DMS153 (cell line): ENCODE measurements around the gene MTFP1.
"Not testable (repeated sequence)": the region's sequence is repeated elsewhere in the genome, so short reads cannot be mapped to it uniquely, and the experiment has no call there.

Experiments used
- DNase-seq: peaks from one replicate; lab custom pipeline; 2025; lab: John Stamatoyannopoulos, UW

MTFP1 gene

GRCh38 chr22:30425616-30426387, at the start of gene MTFP1:
Gene MTFP1, plus strand, starts transcription at chr22:30425768. Its CDS starts 112 bp downstream, at chr22:30425880.
- peak; percentile 40 for DNase-seq

DNA sequence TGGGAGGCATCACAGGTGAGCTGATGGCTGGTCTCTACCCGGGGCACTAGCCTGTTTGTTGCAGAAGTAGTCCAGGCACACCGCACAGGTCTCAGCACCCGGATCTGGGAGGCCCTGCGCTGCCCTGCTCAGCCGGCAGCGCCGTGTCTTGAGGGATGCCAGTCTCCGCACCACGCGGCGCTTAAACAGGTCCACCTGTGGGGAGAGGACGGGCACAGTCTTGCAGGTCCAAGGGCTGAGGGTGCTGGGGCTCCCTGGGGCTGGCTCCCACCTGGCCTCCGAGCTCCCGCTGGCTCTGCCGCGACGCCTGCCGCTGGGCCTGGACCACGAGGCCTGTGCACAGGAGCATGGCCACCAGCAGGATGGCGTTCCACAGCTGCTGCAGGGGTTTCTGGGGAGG, 45.6 kb upstream of the MTFP1 start:
- no peak for DNase-seq

DNA sequence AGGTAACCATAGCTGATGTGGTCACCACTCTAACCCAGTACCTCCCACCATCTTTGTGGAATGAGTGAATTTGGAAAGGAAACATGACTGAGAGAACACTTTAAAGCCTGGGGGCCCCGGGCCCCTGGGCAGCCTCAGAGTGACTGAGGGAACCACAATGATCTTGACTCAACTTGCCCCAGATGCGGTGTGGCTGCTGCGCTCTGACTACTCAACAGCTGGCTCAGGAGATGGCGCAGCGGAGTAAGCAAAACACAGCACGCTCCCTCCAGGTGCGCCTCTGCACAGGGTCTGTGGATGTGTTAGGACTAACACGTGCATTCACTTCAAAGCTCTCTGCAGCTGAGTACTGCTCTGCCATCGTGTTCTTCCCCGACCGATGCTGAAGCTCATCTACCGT, 44.3 kb upstream of the MTFP1 start:
- no peak for DNase-seq

- DNase-seq, result no peak
These were observed 43.2 kb upstream of the MTFP1 start for GRCh38 chr22:30382340-30382739.

- DNase-seq, result no peak
These were observed 42.5 kb upstream of the MTFP1 start for GRCh38 chr22:30383061-30383460.

DNA sequence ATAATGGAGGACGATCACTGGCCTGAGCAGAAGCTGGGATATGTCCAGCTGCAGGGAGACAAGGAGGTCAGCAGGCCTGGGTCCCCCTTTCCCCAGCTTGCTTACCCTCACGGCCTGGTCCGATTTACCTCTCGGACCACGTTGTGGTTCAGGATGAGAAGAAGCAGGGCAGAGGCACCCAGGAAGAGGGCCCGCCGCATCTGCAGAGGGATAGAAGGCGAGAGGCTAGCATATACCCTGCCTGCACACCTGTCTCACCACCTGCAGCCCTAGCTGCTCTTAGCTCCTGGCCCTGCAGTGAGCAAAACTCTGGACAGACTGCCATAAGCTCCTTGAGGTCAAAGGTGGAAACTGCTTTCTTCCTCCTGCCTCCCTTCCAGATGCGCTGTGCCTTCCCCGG, 39.6 kb upstream of the MTFP1 start:
- no peak for DNase-seq

DNA sequence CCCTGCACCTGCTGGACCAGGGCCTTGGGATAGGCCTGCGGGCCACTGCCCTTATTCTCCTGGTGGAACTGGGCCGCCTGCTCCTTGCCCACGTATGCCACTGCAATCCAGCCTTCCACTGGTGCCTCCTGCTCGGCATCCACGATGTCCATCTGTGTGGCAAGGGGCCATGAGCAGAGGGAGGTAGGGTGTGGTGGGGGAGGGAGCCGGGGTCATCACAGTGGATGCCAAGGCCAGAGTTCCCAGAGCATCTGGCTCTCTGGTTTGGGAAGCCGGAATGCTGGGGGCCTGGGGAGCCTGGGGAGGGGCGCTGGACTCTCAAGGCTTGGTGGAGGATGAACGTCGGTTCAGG, 39.0 kb upstream of the MTFP1 start:
- DNase-seq, result no peak

DNA sequence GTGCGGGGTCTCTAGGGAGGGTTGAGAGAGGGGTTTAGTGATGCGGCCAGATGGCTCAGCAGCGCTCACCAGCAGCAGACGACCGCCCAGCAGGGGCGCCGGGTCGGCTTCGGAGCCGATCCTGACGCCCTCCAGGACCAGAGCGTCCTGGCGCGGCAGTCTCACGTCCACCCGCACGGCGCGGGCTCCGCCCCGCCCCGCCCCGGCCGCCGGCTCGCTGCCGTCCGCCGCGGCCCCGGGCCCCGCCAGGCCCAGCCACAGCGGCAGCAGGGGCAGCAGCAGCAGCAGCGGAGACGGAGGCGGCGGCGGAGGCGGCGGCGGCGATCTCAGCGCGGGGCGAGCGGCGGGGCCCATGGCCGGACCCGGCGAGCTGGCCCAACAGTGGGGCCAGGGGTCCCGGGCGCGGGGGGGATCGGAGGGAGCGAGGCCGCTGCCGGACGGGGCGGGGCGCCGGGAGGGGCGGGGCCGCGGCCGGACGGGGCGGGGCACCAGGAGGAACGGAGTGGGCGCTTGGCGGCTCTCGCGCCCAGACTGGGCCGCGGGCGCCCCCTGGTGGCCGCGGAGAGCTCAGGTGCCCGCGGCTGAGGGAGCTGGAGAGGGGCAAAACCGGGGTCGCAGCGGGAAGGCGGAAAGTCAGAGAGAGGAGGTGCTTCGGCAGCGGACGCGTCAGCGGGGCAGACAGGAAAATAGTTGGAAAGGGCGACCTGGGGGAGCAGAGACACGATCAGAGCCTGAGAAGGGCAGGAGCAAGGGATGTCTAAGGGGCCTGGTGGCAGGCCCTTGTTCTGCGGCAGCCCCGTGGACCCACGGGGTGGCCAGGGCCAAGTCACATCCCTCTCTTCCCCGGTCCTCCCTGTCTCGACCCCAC, 38.4 kb upstream of the MTFP1 start, which contains the start of gene RNF215:
Gene RNF215, minus strand, starts transcription at position 452 of the 868 bp plus-strand sequence. Its CDS starts 98 bp downstream, at position 354.
- DNase-seq, result peak; percentile 52

GRCh38 chr22:30390974-30391691, 34.4 kb upstream of the MTFP1 start:
- DNase-seq, result peak; percentile 16

DNA sequence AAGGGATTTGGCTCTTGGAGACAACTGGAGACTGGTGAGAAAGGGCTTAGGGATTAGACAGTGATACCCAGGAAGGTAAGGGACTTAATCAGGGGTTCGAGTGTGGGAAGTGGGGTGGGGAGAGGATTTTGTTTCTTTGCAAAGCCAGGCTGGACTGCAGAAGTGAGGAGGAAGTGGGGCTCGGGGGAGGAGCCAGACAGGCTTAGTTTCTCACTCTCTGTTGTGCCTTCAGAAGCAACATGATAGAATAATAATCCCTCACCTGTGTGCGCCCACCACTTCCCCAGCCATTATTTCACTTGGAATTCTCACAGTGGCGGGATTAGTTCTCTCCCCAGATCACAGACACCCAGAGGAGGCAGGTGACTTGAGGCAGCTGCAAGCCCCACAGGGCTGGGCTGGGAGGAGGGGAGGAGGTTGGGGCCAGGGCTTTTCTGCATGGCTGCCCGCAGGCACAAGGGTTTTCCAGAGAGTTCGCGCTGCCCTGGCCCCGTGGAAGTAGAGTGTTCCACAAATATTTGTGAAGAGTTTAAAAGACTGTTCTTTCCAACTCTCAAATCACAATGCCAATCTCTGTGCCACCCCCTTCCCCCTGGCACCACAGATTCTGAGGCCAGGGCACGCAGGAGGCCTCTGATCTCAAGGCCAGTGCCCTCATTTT, 32.8 kb upstream of the MTFP1 start:
- no peak for DNase-seq

GRCh38 chr22:30393322-30393680, 32.3 kb upstream of the MTFP1 start:
- DNase-seq, result no peak

DNA sequence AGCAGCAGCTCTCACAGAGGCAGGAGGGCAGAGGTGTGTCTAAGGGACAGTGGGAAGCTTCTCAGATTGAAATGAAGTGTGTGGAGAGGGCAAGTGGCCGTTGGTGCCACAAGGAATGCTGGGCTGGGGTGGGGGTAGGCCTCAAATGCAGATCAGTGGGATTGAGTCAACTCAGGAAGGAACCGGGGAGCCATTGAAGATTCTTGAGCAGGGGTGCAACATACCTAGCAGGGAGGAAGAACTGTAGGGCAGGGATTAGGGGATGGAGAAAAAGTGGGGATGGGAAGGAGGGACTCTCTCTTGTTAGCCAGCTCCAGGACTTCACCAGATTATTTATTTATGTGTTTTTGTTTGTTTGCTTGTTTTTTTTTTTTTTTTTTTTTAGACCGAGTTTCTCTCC, 31.7 kb upstream of the MTFP1 start:
- no peak for DNase-seq

- peak; percentile 17 for DNase-seq
These were observed 28.5 kb upstream of the MTFP1 start, which contains the start of gene SEC14L2 for GRCh38 chr22:30396871-30397655. Gene SEC14L2, plus strand, starts transcription at chr22:30397018. Its CDS starts 99 bp downstream, at chr22:30397117.

DNA sequence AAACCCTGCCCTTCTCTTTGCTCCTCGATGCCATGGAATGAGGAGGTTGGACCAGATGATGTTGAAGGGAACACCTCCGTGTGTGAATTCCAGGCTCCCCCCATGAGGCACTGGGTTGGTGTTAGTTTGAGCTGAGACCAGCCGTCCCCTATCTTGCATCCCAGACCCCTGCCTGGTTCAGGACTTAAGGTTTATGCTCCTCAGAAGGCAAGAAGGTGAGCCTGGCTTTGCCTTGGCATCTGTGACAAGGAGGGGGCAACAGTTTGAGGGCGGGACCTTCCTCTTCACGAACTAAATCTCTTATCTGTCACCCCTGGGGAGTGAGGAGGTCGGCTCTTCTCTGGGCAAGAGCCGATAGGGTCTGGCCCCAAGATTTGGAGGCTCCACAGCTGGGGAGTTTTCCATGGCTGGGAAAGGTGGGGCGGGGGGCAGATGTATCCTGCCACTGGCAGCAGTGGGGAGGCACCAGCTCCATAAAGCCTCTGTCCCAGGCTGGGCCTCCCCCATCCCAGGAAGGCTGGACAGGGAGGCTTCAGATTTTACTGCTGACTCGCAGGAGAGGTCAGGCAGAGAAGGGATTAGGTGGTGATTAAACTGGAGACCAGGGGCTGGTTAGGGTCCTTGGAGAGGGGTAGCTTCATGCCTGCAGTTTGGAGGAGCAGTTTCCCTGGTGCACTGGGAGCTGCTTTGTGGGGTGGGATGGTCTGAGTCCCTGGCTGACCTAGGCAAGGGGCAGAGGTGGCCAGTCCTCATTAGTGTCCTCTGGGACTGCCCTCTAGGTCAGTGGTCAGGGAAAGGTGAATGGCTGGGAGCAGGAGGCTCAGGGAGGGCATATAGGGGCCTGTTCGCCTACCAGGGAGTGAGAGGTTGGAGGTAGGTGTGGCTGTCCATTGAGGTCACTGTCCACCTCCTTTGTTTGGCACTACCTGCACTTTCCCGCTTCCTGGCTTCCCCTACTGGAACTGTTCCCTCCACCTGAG, 27.6 kb upstream of the MTFP1 start:
- no peak for DNase-seq

- DNase-seq, result no peak
These were observed 26.6 kb upstream of the MTFP1 start for GRCh38 chr22:30398685-30399680.

DNA sequence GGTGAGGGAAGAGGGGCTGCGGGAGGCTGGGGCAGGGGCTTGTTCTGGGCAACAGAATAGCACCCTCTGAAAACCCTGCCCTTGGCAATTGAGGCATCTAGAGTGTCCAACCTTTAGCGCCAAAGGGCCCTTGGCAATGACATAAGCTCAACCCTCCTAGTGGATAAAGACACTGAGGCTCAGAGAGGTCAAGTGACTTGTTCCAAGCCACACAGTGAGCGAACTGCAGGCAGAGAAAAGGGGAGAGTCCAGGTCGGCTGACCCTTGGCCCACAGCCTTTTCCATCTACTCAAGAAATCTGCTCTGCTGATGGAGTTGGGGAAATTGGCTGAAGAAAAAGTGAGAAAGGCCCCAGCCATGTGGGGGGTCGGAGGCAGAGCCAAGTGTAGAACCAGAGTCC, 25.9 kb upstream of the MTFP1 start:
- DNase-seq, result no peak

- no peak for DNase-seq
These were observed 25.4 kb upstream of the MTFP1 start for GRCh38 chr22:30400159-30400558.

DNA sequence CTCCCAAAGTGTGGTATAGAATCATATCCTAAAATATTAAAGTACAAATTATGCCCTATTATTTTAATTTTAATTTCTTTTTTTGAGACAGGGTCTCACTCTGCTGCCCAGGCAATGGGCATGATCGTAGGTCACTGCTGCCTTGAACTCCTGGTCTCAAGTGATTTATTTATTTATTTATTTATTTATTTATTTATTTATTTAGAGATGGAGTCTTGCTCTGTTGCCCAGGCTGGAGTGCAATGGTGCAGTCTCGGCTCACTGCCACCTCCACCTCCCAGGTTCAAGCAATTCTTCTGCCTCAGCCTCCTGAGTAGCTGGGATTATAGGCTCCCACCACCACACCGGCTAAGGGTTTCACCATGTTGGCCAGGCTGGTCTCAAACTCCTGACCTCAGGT, 24.5 kb upstream of the MTFP1 start:
- DNase-seq, result not testable (repeated sequence)
